Caco-2 (cell line): Measurements from ENCODE around the gene CLPX. TPM values are rescaled to one million over a fixed set of nuclear protein-coding genes. Genes with fewer than 3 reads are reported as not detected.
"Not testable (repeated sequence)": the region's sequence is repeated elsewhere in the genome, so short reads cannot be mapped to it uniquely, and the experiment has no call there.

Source experiments
- BruUV-seq: library from RNA; stranded (reverse); fragments of 400-500 nt; replicated peaks from 2 replicates; lab custom pipeline; 2021; lab: Mats Ljungman, UMichigan
- CTCF ChIA-PET: fragments of 300-600 bp; sonication (Branson Sonifier 250); formaldehyde crosslinking; loops from one replicate; lab custom pipeline; 2022; ENCODE audit warnings: antibody characterized with exemption; lab: Charles Lee
- POLR2A ChIA-PET: fragments of 300-600 bp; sonication (Branson Sonifier 250); formaldehyde crosslinking; loops from one replicate; lab custom pipeline; 2022; ENCODE audit warnings: antibody characterized with exemption; lab: Charles Lee
- DNase-seq, 2 experiments: peaks; one replicate each; pipeline versions ENCODE4 v3.0.0 to v3.0.0-alpha.2; 2020 to 2022
- H3K27me3 ChIP-seq: replicated peaks from 2 replicates; pipeline ENCODE4 v1.6.0; 2011; ENCODE audit warnings: low read length; ENCODE audit not compliant: control insufficient read depth, insufficient read depth
- H3K36me3 ChIP-seq: 2 replicates; pipeline ENCODE4 v1.5.1; 2011; ENCODE audit warnings: low read length; ENCODE audit not compliant: control insufficient read depth, insufficient read depth
- H3K4me1 ChIP-seq: fragments of 250-450 bp; sonication (Bioruptor Pico); 2 replicates; pipeline ENCODE4 v1.5.1; 2020; ENCODE audit warnings: mild to moderate bottlenecking
- H3K4me3 ChIP-seq: 2 replicates; pipeline ENCODE4 v1.5.1; 2011; ENCODE audit warnings: low read depth, mild to moderate bottlenecking, control low read depth, low read length
- H3K9me3 ChIP-seq: fragments of 250-450 bp; sonication (Bioruptor Pico); 2 replicates; pipeline ENCODE4 v1.5.1; 2020; ENCODE audit warnings: mild to moderate bottlenecking, moderate library complexity
- H3K27ac Mint-ChIP-seq: one replicate; pipeline ENCODE4 v1.8.0; 2022; ENCODE audit warnings: mixed read lengths; ENCODE audit not compliant: unreplicated experiment
- H3K27me3 Mint-ChIP-seq: one replicate; pipeline ENCODE4 v1.8.0; 2022; ENCODE audit warnings: mixed read lengths; ENCODE audit not compliant: insufficient read depth, unreplicated experiment
- H3K36me3 Mint-ChIP-seq: one replicate; pipeline ENCODE4 v1.8.0; 2022; ENCODE audit warnings: mild to moderate bottlenecking, mixed read lengths; ENCODE audit not compliant: insufficient read depth, unreplicated experiment
- H3K4me1 Mint-ChIP-seq: one replicate; pipeline ENCODE4 v1.8.0; 2022; ENCODE audit warnings: low read depth, mixed read lengths; ENCODE audit not compliant: unreplicated experiment
- H3K4me3 Mint-ChIP-seq: one replicate; pipeline ENCODE4 v1.8.0; 2022; ENCODE audit warnings: mild to moderate bottlenecking, moderate library complexity, mixed read lengths; ENCODE audit not compliant: unreplicated experiment
- H3K9me3 Mint-ChIP-seq: one replicate; pipeline ENCODE4 v1.8.0; 2022; ENCODE audit warnings: mixed read lengths; ENCODE audit not compliant: unreplicated experiment
- CTCF ChIP-seq, 2 experiments: fragments of 200-600 bp in 1 of 2; IDR thresholded peaks; 1 replicate in 1 of 2; 2 replicates in 1 of 2; pipeline versions ENCODE4 v1.5.1 to v1.8.0; 2011 to 2022; ENCODE audit warnings: antibody characterized with exemption in 1 of 2, control low read depth in 1 of 2, inconsistent platforms in 1 of 2, low read depth in 1 of 2, low read length in 1 of 2, mild to moderate bottlenecking in 1 of 2, moderate library complexity in 1 of 2; ENCODE audit not compliant: insufficient read depth in 1 of 2, severe bottlenecking in 1 of 2, unreplicated experiment in 1 of 2
- intact Hi-C: fragments of 100-400 bp; cut with micrococcal nuclease; formaldehyde crosslinking; loops from one replicate; pipeline ENCODE4 v1.10.0; 2022; ENCODE audit not compliant: unreplicated experiment
- total RNA-seq: library from RNA; stranded (reverse); gene quantifications from 2 replicates; pipeline ENCODE4 v1.2.3, GENCODE V29; 2022

The CLPX gene
- total RNA-seq, 1 experiment from 2014 or later = 59.4 TPM

- ChIA-PET CTCF (no interaction called here), POLR2A (interaction anchor here (0.5 kb wide), 1 partner anchor 168 kb away, joined by 3 read pairs; no protein-coding TSS in a partner anchor)
- Histone ChIP-seq H3K4me1 (0 out of 2 replicates have a peak, but pooled peaks cover 4% of the 10 kb centered on the region), H3K36me3 (no peaks in the 10 kb centered on the region), H3K9me3 (no peaks in the 10 kb centered on the region), H3K4me3 (peak overlapping the region; percentile 94), H3K27me3 (no peaks in the 10 kb centered on the region)
- H3K4me1 Mint-ChIP-seq = no peaks in the 10 kb centered on the region
- H3K36me3 Mint-ChIP-seq = peaks cover 12% of the 10 kb centered on the region
- intact Hi-C loops = loop anchor here (5.0 kb wide), 1 partner anchor 52 kb away; the partner anchor contains the start of gene PDCD7
- no peak for TF ChIP-seq CTCF (IDR thresholded peaks at IDR 0.05; ENCODE audit: insufficient read depth in 1 of 2, low read depth in 1 of 2, low read length in 1 of 2, severe bottlenecking in 1 of 2, unreplicated experiment in 1 of 2)
- no TSS peak for BruUV-seq
- peak overlapping the region; percentile 88 for H3K4me3 Mint-ChIP-seq
- H3K27me3 Mint-ChIP-seq = no peaks in the 10 kb centered on the region
- H3K9me3 Mint-ChIP-seq = no peaks in the 10 kb centered on the region
- peak overlapping the region; percentile 86 for H3K27ac Mint-ChIP-seq
- DNase-seq = no peak
These were observed 1.3 kb downstream of the CLPX start for GRCh38 chr15:65183865-65184159.

- Histone ChIP-seq H3K9me3 (no peaks in the 10 kb centered on the region), H3K4me3 (no peak overlapping the region), H3K4me1 (0 out of 2 replicates have a peak, but pooled peaks cover 4% of the 10 kb centered on the region), H3K36me3 (no peaks in the 10 kb centered on the region), H3K27me3 (no peaks in the 10 kb centered on the region)
- Mint-ChIP-seq H3K27me3 (no peaks in the 10 kb centered on the region), H3K4me1 (no peaks in the 10 kb centered on the region), H3K36me3 (peaks cover 12% of the 10 kb centered on the region), H3K4me3 (no peak overlapping the region), H3K9me3 (no peaks in the 10 kb centered on the region), H3K27ac (no peak overlapping the region)
- no TSS peak for BruUV-seq
- DNase-seq = no peak
- ChIA-PET POLR2A (interaction anchor here (1.1 kb wide), 1 partner anchor 122 kb away, joined by 3 read pairs; no protein-coding TSS in a partner anchor), CTCF (no interaction called here)
- no peak for TF ChIP-seq CTCF (IDR thresholded peaks at IDR 0.05; ENCODE audit: insufficient read depth in 1 of 2, low read depth in 1 of 2, low read length in 1 of 2, severe bottlenecking in 1 of 2, unreplicated experiment in 1 of 2)
- intact Hi-C loops = loop anchor here (5.0 kb wide), 1 partner anchor 50 kb away; the partner anchor contains the start of gene PDCD7
These were observed 2.6 kb downstream of the CLPX start for GRCh38 chr15:65182538-65182937.

GRCh38 chr15:65181582-65182353 is 3.4 kb downstream of the CLPX start:
- H3K4me3 Mint-ChIP-seq, H3K36me3 ChIP-seq, H3K9me3 Mint-ChIP-seq, H3K4me3 ChIP-seq, H3K27me3 Mint-ChIP-seq, H3K9me3 ChIP-seq, DNase-seq, H3K4me1 Mint-ChIP-seq, H3K27ac Mint-ChIP-seq, H3K27me3 ChIP-seq, BruUV-seq, CTCF ChIA-PET, H3K4me1 ChIP-seq: not testable (repeated sequence)
- POLR2A ChIA-PET = interaction anchor here (0.6 to 1.1 kb wide), 2 partner anchors 48 to 123 kb away, joined by 3 read pairs; no protein-coding TSS in a partner anchor
- H3K36me3 Mint-ChIP-seq = peaks cover 18% of the 10 kb centered on the region
- intact Hi-C loops = loop anchor here (5.0 kb wide), 1 partner anchor 49 kb away; the partner anchor contains the start of gene PDCD7
